Activated CD8-positive, alpha-beta memory T cell treated with anti-CD3 and anti-CD28 coated beads for 24 hours (primary cell): ENCODE measurements around the gene FXYD6.
"Not testable (repeated sequence)": the region's sequence is repeated elsewhere in the genome, so short reads cannot be mapped to it uniquely, and the experiment has no call there.

ENCODE experiments used
- DNase-seq: peaks from one replicate; pipeline ENCODE4 v3.0.0-alpha.2; 2020

Gene FXYD6

DNA sequence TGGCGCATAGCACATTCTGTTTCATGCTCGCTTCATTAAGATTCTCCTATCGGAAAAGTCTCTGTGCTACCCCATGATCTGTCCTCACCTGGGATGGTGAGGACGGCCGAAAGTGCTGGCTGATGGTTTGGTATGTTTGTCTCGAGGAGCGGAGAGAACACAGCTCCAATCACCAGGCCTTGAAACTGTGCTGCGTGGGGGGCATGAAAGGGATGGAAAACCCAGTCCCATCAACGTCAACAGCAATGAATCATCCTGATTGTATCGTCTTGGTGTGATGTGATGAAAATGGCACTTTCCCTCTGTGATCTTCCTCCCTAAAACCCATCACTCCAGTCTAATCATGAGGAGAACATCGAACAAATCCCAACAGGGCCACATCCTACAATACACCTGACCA lies 8.4 kb downstream of the FXYD6 start:
- DNase-seq: no peak

DNA sequence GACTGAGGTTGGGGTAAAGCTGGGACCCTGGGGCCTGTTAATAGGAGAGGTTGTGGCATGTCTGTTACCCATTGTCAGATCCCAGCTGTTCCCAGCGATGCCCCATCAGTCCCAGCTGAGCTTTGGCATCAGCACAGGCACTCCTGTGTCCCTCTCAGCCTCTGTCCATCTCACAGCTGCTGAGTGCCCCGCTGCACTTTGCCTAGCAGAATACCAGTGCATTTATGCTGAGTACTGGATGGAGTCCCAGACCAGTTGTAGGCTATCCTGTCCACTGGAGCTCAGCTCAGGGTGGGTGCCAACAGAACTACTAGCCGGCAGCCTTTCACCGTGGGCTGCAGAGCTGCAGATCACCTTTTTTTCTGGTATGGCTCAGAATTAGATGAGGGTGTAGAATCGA lies 9.9 kb downstream of the FXYD6 start:
- no peak for DNase-seq

DNA sequence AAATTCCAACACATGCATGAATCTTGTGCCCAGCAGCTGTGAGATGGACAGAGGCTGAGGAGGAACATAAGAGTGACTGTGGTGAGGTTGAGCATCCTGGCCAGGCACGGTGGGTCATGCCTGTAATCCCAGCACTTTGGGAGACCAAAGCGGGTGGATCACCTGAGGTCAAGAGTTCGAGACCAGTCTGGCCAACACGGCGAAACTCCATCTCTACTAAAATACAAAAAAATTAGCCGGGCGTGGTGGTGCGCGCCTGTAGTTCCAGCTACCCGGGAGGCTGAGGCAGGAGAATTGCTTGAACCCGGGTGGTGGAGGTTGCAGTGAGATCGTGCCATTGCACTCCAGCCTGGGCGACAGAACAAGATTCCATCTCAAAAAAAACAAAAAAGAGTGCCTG lies 10.9 kb downstream of the FXYD6 start:
- not testable (repeated sequence) for DNase-seq

DNA sequence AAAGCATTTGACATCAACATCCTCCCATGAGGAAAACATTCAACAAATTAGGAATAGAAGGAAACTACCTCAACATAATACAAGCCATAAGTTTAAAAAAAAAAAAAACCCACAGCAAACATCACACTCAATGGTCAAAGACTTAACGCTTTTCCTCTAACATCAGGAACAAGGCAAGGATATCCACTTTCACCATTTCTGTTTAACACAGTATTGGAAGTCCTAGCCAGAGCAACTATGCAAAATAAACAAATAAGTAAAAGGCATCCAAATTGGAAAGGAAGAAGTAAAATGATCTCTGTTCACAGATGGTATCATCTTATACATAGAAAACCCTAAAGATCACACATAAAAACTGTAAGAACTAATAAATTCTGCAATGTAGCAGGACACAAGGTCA lies 13.1 kb downstream of the FXYD6 start:
- DNase-seq: no peak

DNA sequence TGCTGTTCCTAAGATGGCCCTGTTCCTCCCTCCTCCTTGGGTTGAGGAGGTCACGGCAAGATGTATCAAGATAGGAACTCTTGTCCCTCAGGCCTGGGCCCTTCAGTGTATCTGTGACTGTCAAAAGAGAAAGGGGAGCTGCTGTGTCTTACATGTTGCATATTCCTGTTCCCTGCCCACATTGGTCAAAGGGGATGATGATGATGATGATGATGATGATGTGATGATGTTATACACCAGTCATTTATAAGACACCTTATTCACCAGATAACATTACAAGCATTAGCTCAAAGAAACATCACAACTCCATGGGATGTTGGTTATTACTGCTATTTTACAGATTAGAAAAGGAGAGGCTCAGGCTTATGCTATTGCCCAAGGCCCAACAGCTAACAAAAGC lies 13.7 kb downstream of the FXYD6 start:
- peak; percentile 28 for DNase-seq

DNA sequence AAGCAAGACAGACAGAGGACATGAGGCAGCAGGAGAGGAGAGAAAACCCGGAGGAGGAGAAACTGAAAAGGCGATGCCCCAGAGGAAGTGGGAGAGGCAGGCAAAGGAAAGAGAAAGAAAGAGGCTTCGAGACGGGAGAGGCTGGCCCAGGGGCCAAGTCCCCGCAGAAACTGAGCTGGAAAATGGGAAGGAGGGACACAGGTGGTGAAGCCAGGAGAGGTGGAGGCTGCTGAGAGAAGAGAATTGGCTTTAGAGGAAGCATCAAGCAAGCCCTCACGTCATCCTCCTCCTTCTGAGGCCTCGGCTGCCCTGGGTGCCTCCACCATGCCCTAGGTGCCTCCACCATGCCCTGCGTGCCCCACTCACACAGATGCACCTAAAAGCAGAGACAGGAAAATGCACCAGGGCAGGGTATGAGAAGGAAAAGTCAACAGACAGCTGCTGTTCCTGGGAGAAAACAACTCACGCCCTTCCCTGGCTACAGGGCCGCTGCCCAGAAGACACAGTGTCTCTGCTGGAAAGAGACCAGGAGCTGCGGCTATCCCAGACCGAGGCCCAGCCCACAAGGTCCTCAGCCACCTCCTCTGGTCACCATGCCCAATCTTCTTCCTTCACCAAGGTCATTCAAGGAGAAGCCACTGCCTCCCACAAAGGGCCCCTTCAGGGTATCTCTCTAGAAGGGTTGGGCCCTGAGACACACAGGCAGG lies 14.3 kb downstream of the FXYD6 start:
- peak; percentile 42 for DNase-seq

DNA sequence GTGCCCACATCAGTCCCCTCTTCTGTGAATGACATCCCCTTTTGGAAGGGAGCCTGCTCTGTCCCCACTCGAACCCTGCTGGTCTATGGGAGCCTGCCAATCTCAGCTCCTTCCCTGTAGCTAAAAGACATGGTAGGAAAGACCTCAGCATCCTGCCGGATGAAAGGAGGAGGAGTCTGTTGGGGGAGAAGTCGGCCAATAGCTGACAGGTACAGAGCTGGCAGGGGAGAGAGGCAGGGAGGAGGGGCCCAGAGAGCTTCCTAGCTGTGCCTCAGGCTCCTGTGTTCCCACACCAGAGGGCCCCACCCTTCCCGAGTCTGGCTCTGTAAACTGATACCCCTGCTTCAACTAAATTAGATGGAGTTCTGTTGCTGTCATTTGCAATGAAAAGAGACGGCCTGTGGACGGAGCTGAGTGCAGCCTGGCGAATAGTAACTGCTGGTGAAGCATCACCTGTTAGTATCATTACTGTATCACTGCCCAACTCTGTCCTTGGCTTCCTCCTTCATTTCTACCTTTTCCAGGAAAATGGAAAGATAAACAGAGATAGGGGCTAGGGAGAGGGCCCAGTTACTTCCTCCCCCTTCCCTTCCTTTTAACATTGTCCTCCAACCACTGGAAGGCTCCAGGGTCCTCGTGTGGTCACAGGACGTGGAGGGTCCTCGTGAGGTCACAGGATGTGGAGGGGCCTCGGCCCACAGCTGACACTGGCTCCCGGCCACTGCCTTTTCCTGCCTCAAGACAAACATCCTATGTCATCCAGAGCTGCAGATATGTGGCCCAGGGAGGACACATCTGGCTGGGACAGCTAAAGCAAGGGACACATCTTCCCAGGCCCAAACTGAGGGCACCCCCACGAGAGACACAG lies 15.1 kb downstream of the FXYD6 start:
- DNase-seq: peak; percentile 43

DNA sequence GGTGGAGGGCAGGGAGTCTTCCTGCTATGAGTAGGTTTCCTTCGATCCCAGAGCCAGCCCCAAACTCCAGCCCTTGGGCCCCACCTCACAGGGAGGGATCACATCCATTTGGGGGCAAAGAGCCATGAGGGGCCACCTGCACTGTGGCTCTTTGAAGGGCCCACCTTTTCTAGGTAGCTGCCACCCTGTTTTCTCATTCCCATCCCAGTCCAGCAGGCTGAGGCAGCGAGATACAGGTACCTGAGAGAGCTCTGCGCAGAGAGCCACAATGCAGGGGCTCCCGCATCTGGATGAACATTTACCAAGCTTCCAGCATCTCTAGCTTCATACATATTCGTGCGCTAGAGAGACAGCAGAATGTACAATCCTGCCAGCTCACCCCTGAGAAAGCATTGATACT lies 16.3 kb downstream of the FXYD6 start:
- DNase-seq: peak; percentile 21

DNA sequence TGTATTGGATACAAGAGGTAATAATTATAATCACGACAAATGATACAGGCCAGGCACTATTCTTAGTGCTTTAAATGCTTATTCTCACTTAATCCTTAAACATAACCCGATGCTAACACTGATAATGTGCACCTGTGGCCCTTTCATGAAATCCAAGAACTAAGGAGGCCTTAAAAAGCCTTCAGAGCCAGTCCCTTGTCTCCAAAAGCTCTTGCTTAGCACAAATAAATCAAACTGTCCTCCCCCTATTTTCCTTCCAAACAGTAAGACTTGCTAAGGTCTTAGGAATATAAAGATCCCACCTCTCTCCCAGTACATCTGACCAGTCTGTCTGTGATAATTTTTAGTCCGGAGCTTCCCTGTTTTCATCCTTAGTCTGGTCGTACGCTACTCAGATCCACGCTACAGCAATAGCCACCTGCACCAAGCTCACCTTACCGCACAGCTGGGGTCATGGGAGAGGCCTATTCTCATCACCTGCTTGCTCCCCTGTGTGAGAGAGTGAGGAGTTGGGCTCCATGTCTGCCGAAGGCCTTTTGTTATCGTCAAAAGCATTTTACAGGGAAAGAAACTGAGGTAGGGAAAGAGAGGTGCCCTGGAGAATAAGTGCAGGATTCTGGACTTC lies 16.9 kb downstream of the FXYD6 start:
- no peak for DNase-seq

DNA sequence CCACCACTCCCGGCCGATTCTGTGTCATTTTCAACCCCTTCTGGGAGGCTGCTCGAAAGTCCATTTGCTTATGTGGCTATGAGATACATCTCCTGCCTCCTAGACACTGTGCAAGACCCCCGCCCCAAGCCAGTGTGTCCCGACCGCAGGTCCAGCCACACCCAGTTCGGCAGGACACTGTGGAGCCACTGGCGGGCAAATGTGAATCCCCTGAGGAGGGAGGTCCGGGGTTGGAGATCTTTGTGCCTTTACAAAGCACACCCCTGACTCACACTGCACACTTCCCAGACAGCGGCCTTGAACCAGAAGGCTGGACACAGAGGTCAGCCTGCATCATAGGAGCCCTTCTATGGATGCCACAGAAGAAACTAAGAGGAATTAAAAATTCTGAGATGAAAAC lies 17.4 kb downstream of the FXYD6 start:
- peak; percentile 28 for DNase-seq

DNA sequence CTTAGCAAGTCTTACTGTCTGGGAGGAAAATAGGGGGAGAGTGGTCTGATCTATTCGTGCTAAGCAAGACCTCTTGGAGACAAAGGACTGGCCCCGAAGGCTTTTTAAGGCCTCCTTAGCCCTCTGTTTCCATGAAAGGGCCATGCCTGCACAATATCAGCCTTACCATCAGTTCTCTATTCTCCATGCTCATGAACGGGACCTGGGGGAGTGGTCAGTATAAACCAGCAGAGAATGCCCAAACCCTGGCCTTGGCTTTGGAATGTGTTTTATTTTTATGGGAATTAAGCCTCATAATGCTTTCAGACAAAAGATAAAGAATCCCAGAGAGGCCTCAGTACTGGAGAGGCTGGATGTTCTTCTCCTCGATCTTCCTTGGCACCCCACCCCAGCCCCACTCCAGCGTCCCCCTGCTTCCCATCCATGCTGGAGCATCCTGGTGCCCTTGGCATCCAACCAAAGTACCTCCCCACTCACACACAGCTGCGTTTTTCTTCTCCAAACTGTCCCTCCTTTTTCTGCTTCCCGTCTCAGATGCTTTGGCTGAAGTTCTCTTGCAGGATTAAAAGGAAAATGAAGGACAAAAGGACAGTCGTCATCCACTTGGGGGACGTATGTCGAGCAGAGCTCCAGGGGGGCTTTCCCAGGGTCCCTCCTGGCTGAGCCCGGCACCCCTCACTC lies 18.6 kb downstream of the FXYD6 start:
- DNase-seq: no peak

DNA sequence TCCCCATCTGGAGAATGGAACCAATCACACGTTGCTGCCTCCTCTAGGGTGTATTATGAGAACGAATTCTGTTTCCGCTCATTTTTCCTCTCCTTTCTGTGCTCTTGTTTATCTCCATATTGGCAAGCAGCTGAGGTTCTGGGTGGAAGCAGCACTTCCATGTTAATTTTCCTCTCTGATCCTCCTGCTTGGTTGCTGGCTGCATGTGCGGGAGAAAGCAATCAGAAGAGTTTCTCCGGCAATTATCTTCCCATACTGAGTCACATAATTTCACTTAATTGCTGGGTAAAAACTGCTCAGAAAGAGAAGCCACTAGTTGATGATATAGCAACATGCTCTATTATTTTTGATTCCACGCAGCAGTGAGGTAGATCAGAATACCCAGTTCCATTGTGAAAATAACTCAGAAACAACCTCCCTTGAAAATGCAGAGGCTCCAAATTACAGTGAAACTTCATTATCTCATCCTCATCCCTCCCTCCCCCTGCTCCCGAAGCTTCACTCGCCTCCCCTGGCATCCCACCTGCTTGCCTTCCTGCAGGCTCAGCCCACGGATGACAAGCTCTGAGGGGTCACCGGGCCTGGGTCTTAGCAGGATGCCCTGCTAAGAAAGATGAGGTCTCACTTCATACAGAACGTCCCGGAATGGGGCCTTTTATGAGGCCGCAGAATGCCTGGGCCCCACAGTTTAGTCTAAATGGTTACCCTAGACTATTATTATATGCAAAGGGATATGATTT lies 20.4 kb downstream of the FXYD6 start:
- peak; percentile 13 for DNase-seq

DNA sequence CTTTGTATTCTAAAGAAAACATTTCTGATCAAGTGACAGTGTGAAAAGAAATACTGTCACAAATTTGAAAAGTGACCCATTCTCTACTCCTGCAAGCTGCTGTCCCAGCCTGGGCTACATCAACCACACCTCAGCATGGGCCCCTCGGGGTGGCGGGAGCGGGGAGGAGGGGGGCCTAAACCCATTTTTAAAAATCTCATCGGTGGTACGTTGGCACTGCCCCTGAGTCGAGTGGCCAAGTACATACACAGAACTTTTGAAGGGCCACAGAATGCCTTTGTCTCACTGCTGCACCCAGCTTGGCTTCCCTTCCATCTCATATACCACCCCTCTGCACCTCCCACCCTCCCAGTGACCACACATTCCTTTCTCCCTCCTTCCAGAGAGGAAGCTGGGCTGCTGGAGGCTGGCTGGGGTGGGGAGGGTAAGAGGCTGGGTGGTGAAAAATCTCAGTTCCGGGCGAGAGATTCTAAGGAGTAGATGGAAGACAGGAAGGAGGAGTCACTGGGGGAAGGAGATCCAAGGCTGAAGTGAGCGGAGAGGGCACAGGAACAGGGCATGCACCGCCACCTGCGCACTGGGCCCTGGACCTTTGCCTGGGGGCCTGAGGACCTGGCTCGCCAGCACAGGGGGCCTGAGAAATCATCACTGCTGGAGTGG lies 21.1 kb downstream of the FXYD6 start:
- peak; percentile 13 for DNase-seq

DNA sequence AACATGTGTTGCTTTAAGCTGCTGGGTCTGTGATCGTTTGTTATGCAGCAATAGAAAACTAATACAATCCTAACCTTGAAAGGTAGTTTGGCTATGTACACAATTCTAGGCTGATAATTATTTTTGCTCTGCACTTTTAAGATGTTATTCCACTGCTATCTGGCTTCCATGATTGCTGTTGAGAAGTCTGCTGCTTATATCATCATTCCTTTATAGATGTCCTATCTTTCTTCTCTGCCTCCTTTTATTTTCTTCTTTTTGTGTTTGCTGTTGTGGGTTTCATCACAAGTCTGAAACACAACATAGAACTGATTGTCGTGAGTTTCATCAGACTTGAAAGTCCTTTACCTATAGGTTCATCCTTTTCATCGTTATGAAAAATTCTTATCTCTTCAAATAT lies 24.1 kb downstream of the FXYD6 start:
- DNase-seq: no peak

DNA sequence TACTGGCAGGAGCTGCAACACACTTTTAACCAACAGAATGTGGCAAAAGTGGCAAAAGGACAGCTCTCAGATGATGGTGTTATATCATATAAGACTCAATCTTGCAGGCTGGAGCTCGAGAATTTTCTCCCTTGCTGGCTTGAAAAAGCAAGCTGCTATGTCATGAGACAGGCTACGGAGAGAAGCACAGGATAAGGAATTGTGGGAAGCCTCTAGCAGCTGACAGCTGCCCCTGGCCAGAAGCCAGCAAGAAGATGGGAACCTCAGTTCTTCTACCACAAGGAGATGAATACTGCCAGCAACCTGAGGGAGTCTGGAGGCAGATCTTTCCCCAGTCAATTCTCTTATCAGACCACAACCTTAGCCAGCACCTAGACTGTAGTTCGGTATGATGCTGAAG lies 24.6 kb downstream of the FXYD6 start:
- no peak for DNase-seq

DNA sequence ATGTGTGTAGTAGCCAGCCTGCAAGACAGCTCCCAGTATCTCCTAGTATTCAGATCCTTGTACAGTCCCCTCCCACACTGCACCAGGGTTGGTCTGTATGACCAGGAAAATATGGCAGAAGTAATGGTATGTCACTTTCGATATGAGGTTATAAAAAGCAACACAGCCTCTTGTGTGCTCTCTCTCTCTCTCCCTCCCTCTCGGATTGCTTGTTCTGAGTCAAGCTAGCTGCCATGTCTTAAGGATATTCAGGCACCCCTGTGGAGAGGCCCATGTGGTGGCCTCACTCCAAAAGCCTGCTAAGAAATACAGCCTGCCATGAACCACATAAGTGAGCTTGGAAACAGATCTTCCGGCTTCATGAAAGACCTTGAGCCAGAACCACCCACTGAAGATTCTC lies 25.4 kb downstream of the FXYD6 start:
- DNase-seq: no peak

DNA sequence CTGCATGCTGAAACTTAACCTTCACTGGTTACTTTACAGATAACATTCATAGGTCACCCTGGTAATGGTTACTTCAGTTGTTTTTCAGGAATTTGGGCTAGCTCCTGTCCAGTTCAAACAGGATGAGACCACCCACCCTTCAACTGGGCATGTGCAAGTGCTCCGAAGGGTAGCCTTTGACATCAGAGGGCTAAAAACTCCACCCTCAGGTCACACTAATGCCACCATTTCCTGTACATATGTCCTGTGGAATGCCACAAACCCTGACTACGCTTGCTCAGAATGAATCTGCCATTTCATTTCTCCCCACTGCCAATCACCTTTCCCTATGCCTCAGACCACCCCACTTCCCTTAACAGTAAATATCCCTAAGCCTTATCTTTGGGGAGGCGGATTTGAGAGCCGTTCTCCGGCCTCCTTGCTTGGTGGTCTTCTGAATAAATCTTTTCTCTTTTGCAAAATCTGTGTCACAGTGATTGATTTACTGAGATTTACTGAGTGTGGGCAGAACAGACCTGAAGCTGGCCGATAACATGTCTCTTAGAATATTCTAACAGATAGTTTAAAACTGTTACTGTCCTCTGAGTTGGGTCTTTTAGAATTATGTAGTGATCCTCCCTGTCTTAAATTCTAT lies 26.6 kb downstream of the FXYD6 start:
- DNase-seq: peak; percentile 48

DNA sequence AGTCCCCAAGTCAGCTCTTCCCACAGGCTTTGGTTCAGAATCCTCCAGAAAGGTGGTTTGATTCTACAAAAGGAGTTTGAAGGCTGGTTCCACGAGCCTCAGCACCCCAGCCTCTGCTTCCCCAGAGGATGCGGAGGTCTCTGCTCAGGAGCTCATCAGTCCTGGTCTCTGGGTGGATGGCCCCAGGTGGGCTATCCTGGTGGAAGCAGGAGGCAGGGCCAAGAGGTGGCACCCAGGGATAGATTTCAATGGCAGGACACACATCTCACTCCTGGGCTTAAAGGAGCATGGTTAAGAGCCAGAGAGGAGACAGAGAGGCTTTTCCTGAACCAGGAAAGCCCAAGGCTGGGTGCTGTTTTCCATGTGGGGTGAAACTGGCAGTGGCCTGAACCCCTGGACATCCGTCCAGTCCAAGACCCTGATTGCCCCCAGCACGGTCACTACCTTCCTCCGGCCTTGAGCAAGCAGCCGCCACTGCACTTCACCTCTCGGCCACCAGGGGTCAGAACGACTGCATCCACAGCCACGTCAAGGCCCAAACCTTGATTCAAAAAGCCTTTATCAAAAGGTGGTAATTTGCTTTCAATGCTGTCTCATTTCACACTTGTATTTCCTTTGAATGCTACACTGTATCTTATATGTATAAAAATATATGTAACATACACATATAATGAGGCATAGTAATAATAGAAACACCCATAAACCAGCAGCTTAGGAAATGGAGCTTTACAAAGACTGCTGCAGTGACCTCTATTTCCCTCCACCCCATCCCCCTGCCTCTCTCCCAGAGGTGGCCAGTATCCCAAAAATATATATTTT lies 32.6 kb downstream of the FXYD6 start:
- peak; percentile 96 for DNase-seq

DNA sequence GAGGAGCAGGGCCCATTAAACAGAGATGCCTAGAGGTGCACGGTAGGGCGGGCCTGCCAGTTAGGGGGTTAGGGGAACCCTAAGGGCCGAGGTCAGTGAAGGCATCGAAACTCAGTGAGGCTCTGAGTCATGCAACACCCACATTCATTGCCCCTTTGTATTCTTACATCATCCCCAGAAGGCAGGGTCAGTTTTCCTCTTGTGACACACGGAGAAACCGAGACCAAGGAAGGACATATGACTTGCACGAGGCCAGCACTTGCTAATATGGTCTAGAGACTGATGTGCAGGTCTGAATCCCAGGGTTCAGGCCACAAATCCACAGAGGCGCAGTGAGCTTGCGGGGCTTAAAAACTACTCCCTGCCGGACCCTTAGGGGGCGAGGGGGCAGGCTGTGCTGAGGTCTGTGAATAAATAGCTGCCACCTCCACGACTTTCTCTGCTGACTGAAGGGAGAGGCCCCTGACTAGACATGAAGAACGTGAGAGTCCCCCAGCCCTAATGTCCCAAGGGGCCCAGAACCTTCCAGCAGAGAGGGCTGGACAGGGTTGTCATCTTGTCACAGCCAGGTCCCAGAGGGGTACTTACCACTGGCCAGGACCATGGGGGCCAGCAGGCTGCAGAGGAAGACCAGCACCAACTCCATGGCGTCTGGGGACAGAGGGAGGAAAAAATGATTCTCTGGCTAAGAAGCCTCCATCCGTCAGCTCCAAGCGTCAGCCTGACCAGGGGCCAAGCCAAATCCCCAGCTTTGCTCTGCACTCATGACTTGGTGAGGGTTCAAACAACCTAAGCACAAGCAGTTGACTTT lies 34.1 kb downstream of the FXYD6 start:
- peak; percentile 55 for DNase-seq

DNA sequence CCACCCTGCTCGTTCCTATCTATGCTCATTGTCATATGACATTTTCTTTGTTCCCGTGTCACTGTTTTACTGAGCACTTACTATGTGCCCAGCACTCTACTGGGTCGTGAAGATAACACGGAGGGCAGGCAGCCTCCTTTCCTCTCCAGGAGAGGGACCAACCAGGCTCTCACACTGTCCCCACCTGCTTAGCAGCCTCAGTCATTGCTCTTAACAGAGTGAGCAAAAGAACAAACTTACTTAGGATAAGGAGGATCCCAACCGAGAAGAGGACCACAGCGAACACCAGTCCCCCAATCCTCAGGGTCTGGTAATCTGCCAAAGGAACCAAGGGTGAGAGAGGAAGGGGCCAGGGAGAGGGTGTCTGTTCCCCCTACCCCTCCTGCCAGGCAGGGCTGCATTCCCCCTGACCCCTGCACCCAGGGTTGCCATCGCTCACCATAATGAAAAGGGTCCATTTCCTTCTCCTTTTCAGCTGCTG lies 34.9 kb downstream of the FXYD6 start:
- peak; percentile 50 for DNase-seq
